Trophoblast cell (in vitro differentiated cells and primary cell): ENCODE measurements around the gene LRRC58.

Experiments used
- DNase-seq, 2 donors: peaks; one replicate each; pipeline ENCODE4 v3.0.0-alpha.2; 2016
- H2AFZ ChIP-seq: 2 replicates; pipeline ENCODE4 v1.6.1; 2013; ENCODE audit warnings: low read length, moderate library complexity, mild to moderate bottlenecking; ENCODE audit not compliant: insufficient read depth, poor library complexity
- H2AK5ac ChIP-seq: 2 replicates; pipeline ENCODE4 v1.6.1; 2013; ENCODE audit warnings: mild to moderate bottlenecking, low read length
- H2BK120ac ChIP-seq: 2 replicates; pipeline ENCODE4 v1.6.1; 2013; ENCODE audit warnings: low read length, mild to moderate bottlenecking, moderate library complexity; ENCODE audit not compliant: insufficient read depth, poor library complexity
- H2BK12ac ChIP-seq: 2 replicates; pipeline ENCODE4 v1.6.1; 2013; ENCODE audit warnings: mild to moderate bottlenecking, low read length, moderate library complexity
- H2BK5ac ChIP-seq: 2 replicates; pipeline ENCODE4 v1.6.1; 2013; ENCODE audit warnings: low read length, low read depth, moderate library complexity, mild to moderate bottlenecking; ENCODE audit not compliant: poor library complexity
- H3K14ac ChIP-seq: 2 replicates; pipeline ENCODE4 v1.6.1; 2013; ENCODE audit warnings: mild to moderate bottlenecking, low read length
- H3K18ac ChIP-seq: 2 replicates; pipeline ENCODE4 v1.6.1; 2013; ENCODE audit warnings: mild to moderate bottlenecking, low read length
- H3K23ac ChIP-seq: 2 replicates; pipeline ENCODE4 v1.6.1; 2013; ENCODE audit warnings: low read length
- H3K27ac ChIP-seq: 2 replicates; pipeline ENCODE4 v1.5.1; 2013; ENCODE audit warnings: low read depth, mild to moderate bottlenecking, inconsistent platforms, low read length, moderate library complexity
- H3K27me3 ChIP-seq: 2 replicates; pipeline ENCODE4 v1.6.1; 2013; ENCODE audit warnings: inconsistent platforms, mild to moderate bottlenecking, low read length, moderate library complexity; ENCODE audit not compliant: insufficient read depth
- H3K36me3 ChIP-seq, 2 experiments: 1 replicate in 1 of 2; 2 replicates in 1 of 2; pipeline ENCODE4 v1.6.1; 2013; ENCODE audit warnings: low read length in 2 of 2, mild to moderate bottlenecking in 2 of 2, moderate library complexity in 1 of 2; ENCODE audit not compliant: insufficient read depth in 2 of 2, control insufficient read depth in 1 of 2
- H3K4ac ChIP-seq: 2 replicates; pipeline ENCODE4 v1.6.1; 2013; ENCODE audit warnings: low read depth, mild to moderate bottlenecking, low read length, moderate library complexity
- H3K4me1 ChIP-seq, 2 experiments: 1 replicate in 1 of 2; 2 replicates in 1 of 2; pipeline ENCODE4 v1.6.1; 2013; ENCODE audit warnings: low read length in 2 of 2, mild to moderate bottlenecking in 2 of 2, moderate library complexity in 1 of 2; ENCODE audit not compliant: insufficient read depth in 2 of 2, control insufficient read depth in 1 of 2
- H3K4me2 ChIP-seq: 2 replicates; pipeline ENCODE4 v1.6.1; 2013; ENCODE audit warnings: inconsistent platforms, mild to moderate bottlenecking, low read length, moderate library complexity
- H3K4me3 ChIP-seq: 2 replicates; pipeline ENCODE4 v1.5.1; 2013; ENCODE audit warnings: mild to moderate bottlenecking, low read depth, low read length, inconsistent platforms
- H3K79me1 ChIP-seq: one replicate; pipeline ENCODE4 v1.6.1; 2013; ENCODE audit warnings: low read length
- H3K79me2 ChIP-seq: 2 replicates; pipeline ENCODE4 v1.6.1; 2013; ENCODE audit warnings: low read length, mild to moderate bottlenecking; ENCODE audit not compliant: control insufficient read depth, insufficient read depth, poor library complexity
- H3K9ac ChIP-seq: 2 replicates; pipeline ENCODE4 v1.6.1; 2013; ENCODE audit warnings: mild to moderate bottlenecking, low read length
- H3K9me3 ChIP-seq: 2 replicates; pipeline ENCODE4 v1.6.1; 2013; ENCODE audit warnings: low read depth, mild to moderate bottlenecking, control low read depth, inconsistent platforms, low read length; ENCODE audit not compliant: insufficient read depth
- H4K12ac ChIP-seq: 2 replicates; pipeline ENCODE4 v1.6.1; 2013; ENCODE audit warnings: low read depth, mild to moderate bottlenecking, low read length, moderate library complexity
- H4K8ac ChIP-seq: 2 replicates; pipeline ENCODE4 v1.6.1; 2013; ENCODE audit warnings: low read depth, mild to moderate bottlenecking, low read length, moderate library complexity
- H4K91ac ChIP-seq: one replicate; pipeline ENCODE4 v1.6.1; 2013; ENCODE audit warnings: low read depth, mild to moderate bottlenecking, low read length, moderate library complexity
- WGBS: extraction: QIAGEN DNeasy Blood & Tissue Kit; methylation state at CpG from one replicate; pipeline ENCODE4 v1.1.7; 2013; ENCODE audit warnings: missing lambda C conversion rate; ENCODE audit not compliant: insufficient read length, insufficient coverage; ENCODE audit errors: extremely low coverage; 5-methylcytosine and 5-hydroxymethylcytosine counted together

LRRC58 gene

GRCh38 chr3:120275618-120276017 lies 73.5 kb downstream of the LRRC58 start:
- Histone ChIP-seq H3K23ac (no peak overlapping the region), H2AFZ (no peak overlapping the region), H3K9ac (no peak overlapping the region), H3K9me3 (no peaks in the 10 kb centered on the region), H3K27ac (no peak overlapping the region), H2BK120ac (no peak overlapping the region), H2BK12ac (no peak overlapping the region), H4K91ac (no peak overlapping the region), H3K4me2 (no peak overlapping the region), H4K8ac (no peak overlapping the region), H4K12ac (no peak overlapping the region), H3K4ac (no peak overlapping the region), H3K36me3 (no peaks in the 10 kb centered on the region), H2AK5ac (no peak overlapping the region), H3K18ac (no peak overlapping the region), H3K4me3 (no peak overlapping the region), H3K4me1 (no peaks in the 10 kb centered on the region), H3K14ac (no peak overlapping the region), H3K79me2 (no peaks in the 10 kb centered on the region), H3K27me3 (no peaks in the 10 kb centered on the region), H3K79me1 (no peaks in the 10 kb centered on the region), H2BK5ac (no peak overlapping the region)
- DNase-seq: no peak
- WGBS: no CpG with 5 or more reads among the region's 4 CpGs

- no peaks in the 10 kb centered on the region for H3K79me1 ChIP-seq
- H3K18ac ChIP-seq: no peak overlapping the region
- no CpG with 5 or more reads among the region's 5 CpGs for WGBS
- no peak overlapping the region for H3K4ac ChIP-seq
- H3K79me2 ChIP-seq: no peaks in the 10 kb centered on the region
- H3K4me2 ChIP-seq: no peak overlapping the region
- H2BK5ac ChIP-seq: no peak overlapping the region
- H2BK12ac ChIP-seq: no peak overlapping the region
- no peak overlapping the region for H4K8ac ChIP-seq
- H3K9me3 ChIP-seq: no peaks in the 10 kb centered on the region
- no peak for DNase-seq
- H2BK120ac ChIP-seq: no peak overlapping the region
- H3K14ac ChIP-seq: no peak overlapping the region
- no peak overlapping the region for H4K12ac ChIP-seq
- H2AK5ac ChIP-seq: no peak overlapping the region
- H2AFZ ChIP-seq: no peak overlapping the region
- no peaks in the 10 kb centered on the region for H3K27me3 ChIP-seq
- no peak overlapping the region for H3K23ac ChIP-seq
- no peak overlapping the region for H3K9ac ChIP-seq
- H3K4me3 ChIP-seq: no peak overlapping the region
- H4K91ac ChIP-seq: no peak overlapping the region
- H3K27ac ChIP-seq: no peak overlapping the region
- H3K4me1 ChIP-seq: no peaks in the 10 kb centered on the region
- H3K36me3 ChIP-seq: no peaks in the 10 kb centered on the region
These were observed 74.4 kb downstream of the LRRC58 start for GRCh38 chr3:120274739-120275167.
